Type B pancreatic cell (in vitro differentiated cells): ENCODE data around the gene BCL11B. TPM values are rescaled to one million over a fixed set of nuclear protein-coding genes. Genes with fewer than 3 reads are reported as not detected.

Experiments
- DNase-seq: peaks from one replicate; pipeline ENCODE4 v3.0.0; 2021; ENCODE audit warnings: mixed read lengths; ENCODE audit not compliant: unreplicated experiment; ENCODE audit errors: extremely low spot score
- H3K27ac Mint-ChIP-seq: 2 replicates; pipeline ENCODE4 v1.8.0; 2021; ENCODE audit warnings: mild to moderate bottlenecking, mixed read lengths
- H3K27me3 Mint-ChIP-seq: 2 replicates; pipeline ENCODE4 v1.8.0; 2021; ENCODE audit warnings: mixed read lengths
- H3K36me3 Mint-ChIP-seq: 2 replicates; pipeline ENCODE4 v1.8.0; 2021; ENCODE audit warnings: mixed read lengths
- H3K4me1 Mint-ChIP-seq: one replicate; pipeline ENCODE4 v1.8.0; 2021; ENCODE audit warnings: mixed read lengths; ENCODE audit not compliant: unreplicated experiment
- H3K4me3 Mint-ChIP-seq: 2 replicates; pipeline ENCODE4 v1.8.0; 2021; ENCODE audit warnings: mild to moderate bottlenecking, mixed read lengths
- H3K9me3 Mint-ChIP-seq: 2 replicates; pipeline ENCODE4 v1.8.0; 2021; ENCODE audit warnings: mixed read lengths
- CTCF ChIP-seq: fragments of 200-600 bp; sonication (generic); conservative IDR thresholded peaks from 2 replicates; pipeline ENCODE4 v1.5.0; 2021; ENCODE audit warnings: antibody characterized with exemption, mild to moderate bottlenecking
- total RNA-seq: library from RNA; stranded (reverse); gene quantifications from 2 replicates; pipeline ENCODE4 v1.2.1, GENCODE V29; 2021; ENCODE audit warnings: low replicate concordance

Gene BCL11B
- total RNA-seq, 1 donor from 2014 or later = 11.4 TPM

DNA sequence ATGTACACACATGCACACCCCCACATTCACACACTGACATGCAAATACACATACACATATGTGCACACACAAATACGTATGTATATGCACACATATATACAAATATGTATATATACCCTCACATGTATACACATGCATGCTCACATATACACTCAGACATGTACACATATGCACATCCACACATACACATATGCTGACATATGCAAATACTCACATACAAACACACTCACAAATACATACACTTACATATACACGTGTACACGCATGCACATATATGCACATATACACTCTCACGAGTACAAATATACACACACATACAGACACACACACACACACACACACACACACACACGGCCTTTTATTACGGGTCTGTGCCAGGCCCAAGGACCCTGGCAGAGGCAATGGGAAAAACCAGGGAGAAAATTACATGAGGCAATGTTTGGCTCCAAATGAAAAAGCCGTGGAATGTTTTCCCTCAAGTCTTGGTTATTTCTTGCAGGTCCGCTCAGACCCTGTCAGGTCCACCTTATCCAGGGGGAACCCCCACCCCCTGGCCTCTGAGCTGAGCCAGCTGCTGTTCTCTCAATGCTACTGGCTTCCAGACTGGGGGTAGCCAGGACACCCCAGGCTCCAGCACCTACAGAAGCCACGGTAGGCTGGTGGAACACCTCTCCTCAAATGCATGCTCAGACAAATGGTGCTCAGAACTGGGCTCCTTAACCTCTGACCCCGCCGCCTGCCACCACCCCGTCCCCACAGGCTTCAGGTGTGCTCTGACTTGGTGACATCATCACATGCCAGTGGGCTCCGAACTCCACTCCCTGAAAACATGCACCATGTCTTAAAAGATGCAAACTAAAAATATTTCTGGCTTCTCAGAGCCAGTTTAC, 54.7 kb downstream of the BCL11B start:
- no peak for TF ChIP-seq CTCF
- Mint-ChIP-seq H3K4me1 (peaks cover 17% of the 10 kb centered on the region), H3K27me3 (no peaks in the 10 kb centered on the region), H3K36me3 (peaks cover 7% of the 10 kb centered on the region), H3K9me3 (no peaks in the 10 kb centered on the region), H3K27ac (no peak overlapping the region), H3K4me3 (no peak overlapping the region)
- no peak for DNase-seq

DNA sequence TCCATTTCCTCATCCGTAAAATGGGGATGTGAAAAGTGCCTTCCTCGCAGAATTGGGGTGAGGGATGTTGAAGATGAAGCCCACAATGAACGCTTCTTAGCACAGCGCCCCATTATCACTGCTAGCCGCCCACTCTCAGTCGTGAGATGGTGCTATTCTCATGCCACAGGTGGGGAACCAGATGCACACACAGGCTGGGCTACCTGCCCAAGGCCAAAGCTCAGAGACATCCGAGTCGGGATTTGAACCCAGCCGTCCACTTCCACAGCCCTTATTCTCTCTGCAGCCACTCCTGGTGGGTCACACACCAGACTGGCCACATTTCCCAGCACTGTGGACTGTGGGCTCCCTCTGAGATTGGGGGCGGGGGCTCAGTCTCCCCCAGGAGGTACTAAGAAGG, 55.8 kb downstream of the BCL11B start:
- peaks cover 17% of the 10 kb centered on the region for H3K4me1 Mint-ChIP-seq
- no peaks in the 10 kb centered on the region for H3K27me3 Mint-ChIP-seq
- H3K27ac Mint-ChIP-seq = no peak overlapping the region
- H3K9me3 Mint-ChIP-seq = no peaks in the 10 kb centered on the region
- no peak overlapping the region for H3K4me3 Mint-ChIP-seq
- H3K36me3 Mint-ChIP-seq = peaks cover 7% of the 10 kb centered on the region
- DNase-seq = no peak
- no peak for TF ChIP-seq CTCF

- Mint-ChIP-seq H3K27me3 (no peaks in the 10 kb centered on the region), H3K27ac (no peak overlapping the region), H3K4me3 (peak overlapping the region; percentile 14), H3K4me1 (peaks cover 22% of the 10 kb centered on the region), H3K36me3 (peaks cover 6% of the 10 kb centered on the region), H3K9me3 (no peaks in the 10 kb centered on the region)
- no peak for TF ChIP-seq CTCF
- DNase-seq = no peak
Measured at GRCh38 chr14:99215277-99215676, 56.7 kb downstream of the BCL11B start.

DNA sequence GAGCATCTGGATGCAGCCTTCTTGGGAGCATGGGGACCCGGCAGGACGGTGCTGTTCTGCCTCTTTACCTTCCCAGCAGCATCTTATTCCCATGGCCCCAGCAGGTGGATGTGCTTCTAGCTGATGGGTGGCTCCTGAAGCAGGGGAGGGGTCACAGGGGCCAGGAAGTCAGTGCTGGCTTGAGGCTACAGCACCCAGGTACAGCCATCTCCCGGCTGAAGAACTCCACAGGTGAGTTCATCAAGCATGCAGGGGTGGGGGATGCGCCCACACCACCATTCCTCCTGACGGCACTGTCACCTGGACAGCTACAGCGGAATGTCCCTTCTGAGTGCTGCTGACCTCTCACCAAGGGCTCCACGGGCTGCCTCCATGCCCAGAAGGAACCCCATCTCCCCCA, 57.3 kb downstream of the BCL11B start:
- Mint-ChIP-seq H3K9me3 (no peaks in the 10 kb centered on the region), H3K27ac (no peak overlapping the region)

DNA sequence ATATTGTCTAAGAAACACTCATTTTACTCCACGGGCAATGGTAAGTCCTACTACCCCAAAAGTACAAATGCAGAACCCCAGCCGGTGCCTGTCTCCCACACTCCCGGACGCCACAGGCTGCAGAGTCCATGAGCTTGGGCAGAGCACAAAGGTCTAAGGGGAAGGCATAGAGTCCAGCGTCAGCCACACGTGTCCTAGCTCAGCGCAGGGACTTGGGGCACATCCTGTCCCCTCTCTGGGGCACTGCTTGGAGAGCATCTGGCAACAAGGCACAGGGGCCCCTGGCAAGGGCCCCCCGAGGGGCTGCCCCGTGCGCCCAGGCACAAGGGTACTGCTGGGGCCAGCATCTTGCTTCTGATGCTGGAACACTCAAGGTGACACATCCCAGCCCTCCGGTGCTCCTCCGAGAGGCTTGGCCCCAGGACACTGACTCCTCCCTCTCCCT, 58.4 kb downstream of the BCL11B start:
- Mint-ChIP-seq H3K4me3 (no peak overlapping the region), H3K4me1 (peaks cover 31% of the 10 kb centered on the region), H3K27me3 (no peaks in the 10 kb centered on the region), H3K36me3 (peaks cover 3% of the 10 kb centered on the region), H3K27ac (peak overlapping the region; percentile 8), H3K9me3 (no peaks in the 10 kb centered on the region)
- DNase-seq = no peak
- no peak for TF ChIP-seq CTCF

More for the DNA sequence above, 57.3 kb downstream of the BCL11B start:
- Mint-ChIP-seq H3K27me3 (no peaks in the 10 kb centered on the region), H3K4me3 (no peak overlapping the region), H3K36me3 (peaks cover 3% of the 10 kb centered on the region), H3K4me1 (peaks cover 28% of the 10 kb centered on the region)
- TF ChIP-seq CTCF = no peak
- no peak for DNase-seq
